Gastrocnemius medialis (tissue), 4 donors: Measurements from ENCODE around the gene APBA1.

Experiments used
- CTCF ChIP-seq, 5 experiments: fragments of 450-650 bp in 3 of 5; fragments of 200-600 bp in 2 of 5; sonication (generic) in 2 of 5; IDR thresholded peaks in 4 of 5; conservative IDR thresholded peaks in 1 of 5; 1 replicate in 4 of 5; 2 replicates in 1 of 5; pipeline ENCODE4 v1.5.1; 2016 to 2019; ENCODE audit warnings: antibody characterized with exemption in 5 of 5, mild to moderate bottlenecking in 3 of 5, moderate library complexity in 3 of 5
- POLR2A ChIP-seq, 2 donors: fragments of 450-650 bp; IDR thresholded peaks; one replicate each; pipeline ENCODE4 v1.6.1; 2017; ENCODE audit warnings: antibody characterized with exemption in 2 of 2, mild to moderate bottlenecking in 2 of 2, moderate library complexity in 2 of 2

- no peak for TF ChIP-seq CTCF (IDR thresholded peaks at IDR 0.05 in 4 of 5, conservative IDR thresholded peaks at IDR 0.05 in 1 of 5)
- TF ChIP-seq POLR2A (IDR thresholded peaks at IDR 0.05) = no peak
Measured at GRCh38 chr9:69431777-69432176, 240.4 kb downstream of the APBA1 start.
